H9 (cell line): ENCODE results near the gene RIPK1. TPM values are rescaled to one million over a fixed set of nuclear protein-coding genes. Genes with fewer than 3 reads are reported as not detected.

Experiments
- DNase-seq: peaks from one replicate; pipeline ENCODE4 v3.0.0-alpha.2; 2017
- H2AFZ ChIP-seq: one replicate; pipeline ENCODE4 v1.6.1; 2013; ENCODE audit warnings: mild to moderate bottlenecking, low read length, control low read depth, moderate library complexity
- H2AK5ac ChIP-seq: 2 replicates; pipeline ENCODE4 v1.6.1; 2013; ENCODE audit warnings: low read length, control low read depth, mixed read lengths; ENCODE audit not compliant: insufficient read length
- H2BK120ac ChIP-seq: one replicate; pipeline ENCODE4 v1.6.1; 2013; ENCODE audit warnings: low read depth, mild to moderate bottlenecking, low read length, control low read depth, inconsistent platforms; ENCODE audit not compliant: poor library complexity, severe bottlenecking
- H2BK12ac ChIP-seq: 2 replicates; pipeline ENCODE4 v1.6.1; 2013; ENCODE audit warnings: low read length, control low read depth, mixed read lengths, low read depth; ENCODE audit not compliant: insufficient read length
- H2BK15ac ChIP-seq: 2 replicates; pipeline ENCODE4 v1.6.1; 2013; ENCODE audit warnings: low read depth, low read length, control low read depth
- H2BK20ac ChIP-seq: one replicate; pipeline ENCODE4 v1.6.1; 2013; ENCODE audit warnings: low read depth, mild to moderate bottlenecking, low read length, control low read depth, inconsistent platforms; ENCODE audit not compliant: poor library complexity, severe bottlenecking
- H2BK5ac ChIP-seq: 2 replicates; pipeline ENCODE4 v1.6.1; 2013; ENCODE audit warnings: low read length, control low read depth, mixed read lengths; ENCODE audit not compliant: insufficient read length
- H3K14ac ChIP-seq: 2 replicates; pipeline ENCODE4 v1.6.1; 2013; ENCODE audit warnings: low read length, control low read depth; ENCODE audit not compliant: insufficient read depth
- H3K18ac ChIP-seq: 2 replicates; pipeline ENCODE4 v1.6.1; 2013; ENCODE audit warnings: low read depth, mild to moderate bottlenecking, mixed read lengths, low read length, control low read depth; ENCODE audit not compliant: insufficient read length
- H3K23ac ChIP-seq: 2 replicates; pipeline ENCODE4 v1.6.1; 2013; ENCODE audit warnings: low read length, control low read depth, mixed read lengths, low read depth; ENCODE audit not compliant: insufficient read length
- H3K23me2 ChIP-seq: 2 replicates; pipeline ENCODE4 v1.6.1; 2013; ENCODE audit warnings: low read depth, mild to moderate bottlenecking, mixed read lengths, low read length, control low read depth; ENCODE audit not compliant: insufficient read length, poor library complexity, severe bottlenecking
- H3K27ac ChIP-seq: 2 replicates; pipeline ENCODE4 v1.5.1; 2013; ENCODE audit warnings: low read length, control low read depth, mixed read lengths, low read depth; ENCODE audit not compliant: insufficient read length
- H3K27me3 ChIP-seq: 2 replicates; pipeline ENCODE4 v1.6.1; 2013; ENCODE audit warnings: low read length, control low read depth, inconsistent platforms; ENCODE audit not compliant: insufficient read depth
- H3K4ac ChIP-seq: 2 replicates; pipeline ENCODE4 v1.6.1; 2013; ENCODE audit warnings: low read depth, mild to moderate bottlenecking, control low read depth, inconsistent platforms, low read length, moderate library complexity
- H3K4me1 ChIP-seq: 2 replicates; pipeline ENCODE4 v1.6.1; 2013; ENCODE audit warnings: low read length, control low read depth, inconsistent platforms; ENCODE audit not compliant: insufficient read depth
- H3K4me2 ChIP-seq: 2 replicates; pipeline ENCODE4 v1.6.1; 2013; ENCODE audit warnings: low read length, control low read depth, mixed read lengths; ENCODE audit not compliant: insufficient read length, insufficient read depth
- H3K56ac ChIP-seq: 2 replicates; pipeline ENCODE4 v1.6.1; 2013; ENCODE audit warnings: low read depth, mild to moderate bottlenecking, mixed read lengths, low read length, control low read depth; ENCODE audit not compliant: insufficient read length
- H3K79me1 ChIP-seq: 2 replicates; pipeline ENCODE4 v1.6.1; 2013; ENCODE audit warnings: low read depth, mild to moderate bottlenecking, moderate library complexity, low read length, control low read depth, inconsistent platforms; ENCODE audit not compliant: insufficient read depth, poor library complexity, severe bottlenecking
- H3K79me2 ChIP-seq: 2 replicates; pipeline ENCODE4 v1.6.1; 2013; ENCODE audit warnings: low read length, control low read depth, inconsistent platforms; ENCODE audit not compliant: insufficient read depth
- H3K9ac ChIP-seq: 2 replicates; pipeline ENCODE4 v1.6.1; 2013; ENCODE audit warnings: low read length, control low read depth, mixed read lengths; ENCODE audit not compliant: insufficient read length; ENCODE audit errors: extremely low read depth
- H3K9me3 ChIP-seq: one replicate; pipeline ENCODE4 v1.6.1; 2013; ENCODE audit warnings: low read depth, low read length, inconsistent platforms; ENCODE audit not compliant: control insufficient read depth
- H3T11ph ChIP-seq: one replicate; pipeline ENCODE4 v1.6.1; 2013; ENCODE audit warnings: mild to moderate bottlenecking, low read length, control low read depth, inconsistent platforms
- H4K20me1 ChIP-seq: one replicate; pipeline ENCODE4 v1.6.1; 2013; ENCODE audit not compliant: control insufficient read depth, insufficient read length, insufficient read depth
- H4K5ac ChIP-seq: 2 replicates; pipeline ENCODE4 v1.6.1; 2013; ENCODE audit warnings: low read depth, mild to moderate bottlenecking, mixed read lengths, low read length, control low read depth; ENCODE audit not compliant: insufficient read length
- H4K8ac ChIP-seq: replicated peaks from 2 replicates; pipeline ENCODE4 v1.6.1; 2013; ENCODE audit warnings: low read length, control low read depth, mixed read lengths, low read depth; ENCODE audit not compliant: insufficient read length
- H4K91ac ChIP-seq: 2 replicates; pipeline ENCODE4 v1.6.1; 2013; ENCODE audit warnings: low read depth, mild to moderate bottlenecking, moderate library complexity, mixed read lengths, low read length, control low read depth; ENCODE audit not compliant: insufficient read length
- H3K27ac Mint-ChIP-seq, 3 experiments: 2 replicates in 2 of 3; 3 replicates in 1 of 3; pipeline ENCODE4 v1.8.0; 2020 to 2021; ENCODE audit warnings: mixed read lengths in 3 of 3, mild to moderate bottlenecking in 1 of 3, moderate library complexity in 1 of 3
- H3K27me3 Mint-ChIP-seq: 2 replicates; pipeline ENCODE4 v1.8.0; 2021; ENCODE audit warnings: low read depth, mild to moderate bottlenecking, moderate library complexity, mixed read lengths
- H3K36me3 Mint-ChIP-seq, 3 experiments: 2 replicates in 2 of 3; 3 replicates in 1 of 3; pipeline ENCODE4 v1.8.0; 2020 to 2021; ENCODE audit warnings: low read depth in 3 of 3, mixed read lengths in 3 of 3; ENCODE audit not compliant: insufficient read depth in 1 of 3
- H3K4me1 Mint-ChIP-seq, 2 experiments: 2 replicates each; pipeline ENCODE4 v1.8.0; 2020; ENCODE audit warnings: mixed read lengths in 2 of 2
- H3K4me3 Mint-ChIP-seq, 2 experiments: 2 replicates in 1 of 2; 3 replicates in 1 of 2; pipeline ENCODE4 v1.8.0; 2020 to 2021; ENCODE audit warnings: mild to moderate bottlenecking in 2 of 2, mixed read lengths in 2 of 2, moderate library complexity in 1 of 2
- H3K9me3 Mint-ChIP-seq, 2 experiments: 2 replicates in 1 of 2; 3 replicates in 1 of 2; pipeline ENCODE4 v1.8.0; 2020; ENCODE audit warnings: mild to moderate bottlenecking in 2 of 2, mixed read lengths in 2 of 2, moderate library complexity in 1 of 2
- CTCF ChIP-seq: fragments of 200-600 bp; sonication (generic); conservative IDR thresholded peaks from 3 replicates; pipeline ENCODE4 v1.8.0; 2021; ENCODE audit warnings: antibody characterized with exemption, mild to moderate bottlenecking
- WGBS: extraction: QIAGEN DNeasy Blood & Tissue Kit; methylation state at CpG from one replicate; pipeline ENCODE4 v1.1.7; 2013; ENCODE audit warnings: missing lambda C conversion rate, low lambda C conversion rate, mixed read lengths; ENCODE audit not compliant: insufficient read length; ENCODE audit errors: extremely low coverage; 5-methylcytosine and 5-hydroxymethylcytosine counted together
- total RNA-seq: library from RNA; stranded (reverse); gene quantifications from 2 replicates; pipeline ENCODE4 v1.2.1, GENCODE V29; 2021

The RIPK1 gene
- total RNA-seq, 1 experiment from 2014 or later: 24.6 TPM

- no peaks in the 10 kb centered on the region for H3K9me3 ChIP-seq
Observed at GRCh38 chr6:3162565-3163247, 94.4 kb downstream of the RIPK1 start.

More at GRCh38 chr6:3162565-3163247, 94.4 kb downstream of the RIPK1 start:
- no peaks in the 10 kb centered on the region for H3K79me1 ChIP-seq
- no CpG with 5 or more reads among the region's 74 CpGs for WGBS
- TF ChIP-seq CTCF: 0 out of 3 replicates have a peak, but pooled peaks have one; percentile 19
- no peak overlapping the region for H2BK20ac ChIP-seq
- H4K8ac ChIP-seq: no peak overlapping the region
- H3K23ac ChIP-seq: no peak overlapping the region
- no peaks in the 10 kb centered on the region for H3K27me3 ChIP-seq
- H3T11ph ChIP-seq: no peak overlapping the region
- no peak overlapping the region for H2BK5ac ChIP-seq
- H3K27ac ChIP-seq: no peak overlapping the region
- peak overlapping the region; percentile 61 for H3K9ac ChIP-seq
- no peaks in the 10 kb centered on the region for H3K79me2 ChIP-seq
- no peak overlapping the region for H3K56ac ChIP-seq
- H3K4me2 ChIP-seq: peak overlapping the region; percentile 76
- no peaks in the 10 kb centered on the region; a peak in 2 of 7 replicates for H3K36me3 Mint-ChIP-seq
- H3K23me2 ChIP-seq: peaks cover 13% of the 10 kb centered on the region
- H3K4me1 Mint-ChIP-seq: peaks cover 38 to 78% of the 10 kb centered on the region in 2 experiments
- no peaks in the 10 kb centered on the region for H4K20me1 ChIP-seq
- H2BK15ac ChIP-seq: no peak overlapping the region
- no peak overlapping the region for H4K91ac ChIP-seq
- H3K27me3 Mint-ChIP-seq: no peaks in the 10 kb centered on the region; the same call in 1 of the 2 replicates
- H3K18ac ChIP-seq: peak overlapping the region; percentile 85
- H2BK12ac ChIP-seq: no peak overlapping the region
- H3K14ac ChIP-seq: peak overlapping the region; percentile 94
- H3K27ac Mint-ChIP-seq: peak overlapping the region in 2 of 3 experiments; percentile 32 to 79; a peak in 3 of 7 replicates
- no peak overlapping the region for H2AK5ac ChIP-seq
- H4K5ac ChIP-seq: no peak overlapping the region
- no peak overlapping the region for H2AFZ ChIP-seq
- no peak overlapping the region for H3K4ac ChIP-seq
- H3K4me3 Mint-ChIP-seq: peak overlapping the region; percentile 74 to 84
- H2BK120ac ChIP-seq: no peak overlapping the region
- peaks cover 3% of the 10 kb centered on the region in 2 experiments; a peak in 1 of 5 replicates for H3K9me3 Mint-ChIP-seq
- peak; percentile 81 for DNase-seq
- H3K4me1 ChIP-seq: peaks cover 26% of the 10 kb centered on the region
